HepG2 (cell line): ENCODE data around the gene ACTR3. TPM values are rescaled to one million over a fixed set of nuclear protein-coding genes. Genes with fewer than 3 reads are reported as not detected.
A peak's percentile ranks its signal among the peaks of the same experiment; 100 is the strongest.

ENCODE experiments used
- CAMTA2 ChIP-seq: sonication (generic); formaldehyde crosslinking; IDR thresholded peaks from 2 replicates; pipeline ENCODE4 v1.4.0; 2020; ENCODE audit warnings: mild to moderate bottlenecking, missing genetic modification reagents, borderline replicate concordance
- FOSL1 ChIP-seq: sonication (generic); formaldehyde crosslinking; IDR thresholded peaks from 2 replicates; pipeline ENCODE4 v1.9.0; 2021; ENCODE audit warnings: missing genetic modification reagents, borderline replicate concordance
- FOXK2 ChIP-seq: fragments of 450-650 bp; IDR thresholded peaks from 2 replicates; pipeline ENCODE4 v1.6.1; 2016
- LBX2 ChIP-seq: sonication (generic); formaldehyde crosslinking; IDR thresholded peaks from 2 replicates; pipeline ENCODE4 v1.5.0; 2020; ENCODE audit warnings: missing genetic modification reagents, mild to moderate bottlenecking, borderline replicate concordance
- RBFOX2 ChIP-seq: fragments of 200-400 bp; formaldehyde crosslinking; IDR thresholded peaks from 2 replicates; pipeline ENCODE4 v1.6.1; 2017; ENCODE audit warnings: low read depth, mild to moderate bottlenecking, low read length
- RFXANK ChIP-seq: IDR thresholded peaks from 2 replicates; pipeline ENCODE4 v1.6.1; 2016
- SMC3 ChIP-seq: IDR thresholded peaks from 2 replicates; pipeline ENCODE4 v1.6.1; 2011; ENCODE audit warnings: low read length, improper control_type of control experiment
- THAP9 ChIP-seq: sonication (generic); formaldehyde crosslinking; IDR thresholded peaks from 2 replicates; pipeline ENCODE4; 2020; ENCODE audit warnings: missing genetic modification reagents, mild to moderate bottlenecking, borderline replicate concordance
- ZBTB40 ChIP-seq, 2 experiments: fragments of 450-650 bp in 1 of 2; sonication (generic) in 1 of 2; formaldehyde crosslinking in 1 of 2; IDR thresholded peaks; 2 replicates each; pipeline versions ENCODE4 v1.6.1 to v1.8.0; 2016 to 2022; ENCODE audit warnings: antibody characterized with exemption in 1 of 2, mild to moderate bottlenecking in 1 of 2, missing genetic modification reagents in 1 of 2
- ZNF274 ChIP-seq: sonication (generic); formaldehyde crosslinking; IDR thresholded peaks from 2 replicates; pipeline ENCODE4 v1.5.1; 2020; ENCODE audit warnings: mild to moderate bottlenecking, missing genetic modification reagents
- ZNF432 ChIP-seq: sonication (generic); formaldehyde crosslinking; IDR thresholded peaks from 2 replicates; pipeline ENCODE4 v1.5.0; 2020; ENCODE audit warnings: missing genetic modification reagents, mild to moderate bottlenecking, borderline replicate concordance
- ZNF543 ChIP-seq: sonication (generic); formaldehyde crosslinking; IDR thresholded peaks from 2 replicates; pipeline ENCODE4 v1.4.0; 2020; ENCODE audit warnings: mild to moderate bottlenecking, missing genetic modification reagents
- polyA plus RNA-seq, 8 experiments: library from polyadenylated mRNA; depleted of rRNA in 3 of 8; stranded (reverse) in 7 of 8; unstranded in 1 of 8; fragments of >200 nt; fragmentation: Illumina TruSeq in 4 of 8; extraction: Trizol in 4 of 8; gene quantifications; 2 replicates each; pipeline versions ENCODE4 v1.2.1 to v1.2.3, GENCODE V29; 2011 to 2016; ENCODE audit warnings: low read depth in 4 of 8, missing spikeins in 1 of 8, mixed read lengths in 1 of 8; ENCODE audit not compliant: insufficient read depth in 1 of 8
- total RNA-seq, 5 experiments: library from RNA; depleted of rRNA; stranded (reverse); fragments of >200 nt; fragmentation: Illumina TruSeq; extraction: Trizol; gene quantifications; 2 replicates each; pipeline ENCODE4 v1.2.3, GENCODE V29; 2016; ENCODE audit warnings: low read depth in 1 of 5

The ACTR3 gene
- total and polyA plus RNA-seq, 2 of the 13 experiments (the other 11 are each of a cell fraction or from before 2014, with no cell fraction given) = 123 to 225 TPM

GRCh38 chr2:113979191-113980128, 89.6 kb downstream of the ACTR3 start (continued):
- TF ChIP-seq THAP9 (no peak), ZBTB40 (IDR thresholded peaks at IDR 0.05) (no peak), ZBTB40 (CRISPR knock-in tag; IDR thresholded peaks at IDR 0.05) (0 out of 2 replicates have a peak, but pooled peaks have one; percentile 43), FOXK2 (no peak), ZNF432 (CRISPR knock-in tag) (no peak), ZNF274 (no peak; the same call in 1 of the 2 replicates), RFXANK (CRISPR knock-in tag) (no peak), RBFOX2 (peak; percentile 85), CAMTA2 (CRISPR knock-in tag) (no peak), FOSL1 (no peak), LBX2 (CRISPR knock-in tag) (no peak), SMC3 (peak; percentile 8; the same call in 1 of the 2 replicates), ZNF543 (no peak; the same call in 1 of the 2 replicates)
